HUES6 (cell line): ENCODE results near the gene CASTOR2.
"Not testable (repeated sequence)": the region's sequence is repeated elsewhere in the genome, so short reads cannot be mapped to it uniquely, and the experiment has no call there.

Experiments
- H3K27ac ChIP-seq: 2 replicates; pipeline ENCODE4 v1.7.0; 2013; ENCODE audit warnings: low read depth, mild to moderate bottlenecking, low read length, inconsistent platforms
- H3K27me3 ChIP-seq: 2 replicates; pipeline ENCODE4 v1.6.1; 2013; ENCODE audit warnings: low read length; ENCODE audit not compliant: control insufficient read depth, insufficient read depth
- H3K36me3 ChIP-seq: 2 replicates; pipeline ENCODE4 v1.6.1; 2013; ENCODE audit warnings: low read length; ENCODE audit not compliant: control insufficient read depth, insufficient read depth
- H3K4me1 ChIP-seq: 2 replicates; pipeline ENCODE4 v1.6.1; 2013; ENCODE audit warnings: low read length; ENCODE audit not compliant: control insufficient read depth, insufficient read depth
- H3K4me3 ChIP-seq: 2 replicates; pipeline ENCODE4 v1.5.1; 2013; ENCODE audit warnings: low read depth, low read length
- H3K9ac ChIP-seq: one replicate; pipeline ENCODE4 v1.6.1; 2013; ENCODE audit warnings: mild to moderate bottlenecking, low read length
- H3K9me3 ChIP-seq: 2 replicates; pipeline ENCODE4 v1.6.1; 2013; ENCODE audit warnings: low read depth, low read length; ENCODE audit not compliant: control insufficient read depth, insufficient read depth

CASTOR2 gene

GRCh38 chr7:74997811-74998210 is 33.3 kb downstream of the CASTOR2 start:
- H3K27ac ChIP-seq, result not testable (repeated sequence)

GRCh38 chr7:75001356-75001755 is 36.9 kb downstream of the CASTOR2 start:
- not testable (repeated sequence) for H3K27me3 ChIP-seq, H3K4me3 ChIP-seq, H3K9me3 ChIP-seq, H3K27ac ChIP-seq, H3K36me3 ChIP-seq, H3K9ac ChIP-seq, H3K4me1 ChIP-seq

More at GRCh38 chr7:74997811-74998210, 33.3 kb downstream of the CASTOR2 start:
- not testable (repeated sequence) for H3K4me3 ChIP-seq, H3K9me3 ChIP-seq, H3K36me3 ChIP-seq, H3K9ac ChIP-seq, H3K27me3 ChIP-seq
- peaks cover 11% of the 10 kb centered on the region for H3K4me1 ChIP-seq

- no peak overlapping the region for H3K4me3 ChIP-seq
- peaks cover 8% of the 10 kb centered on the region for H3K36me3 ChIP-seq
- no peaks in the 10 kb centered on the region for H3K27me3 ChIP-seq
- H3K27ac ChIP-seq, result no peak overlapping the region
- no peaks in the 10 kb centered on the region for H3K9me3 ChIP-seq
- H3K4me1 ChIP-seq, result no peaks in the 10 kb centered on the region
- no peak overlapping the region for H3K9ac ChIP-seq
Observed at GRCh38 chr7:75010036-75010435, 45.5 kb downstream of the CASTOR2 start.

DNA sequence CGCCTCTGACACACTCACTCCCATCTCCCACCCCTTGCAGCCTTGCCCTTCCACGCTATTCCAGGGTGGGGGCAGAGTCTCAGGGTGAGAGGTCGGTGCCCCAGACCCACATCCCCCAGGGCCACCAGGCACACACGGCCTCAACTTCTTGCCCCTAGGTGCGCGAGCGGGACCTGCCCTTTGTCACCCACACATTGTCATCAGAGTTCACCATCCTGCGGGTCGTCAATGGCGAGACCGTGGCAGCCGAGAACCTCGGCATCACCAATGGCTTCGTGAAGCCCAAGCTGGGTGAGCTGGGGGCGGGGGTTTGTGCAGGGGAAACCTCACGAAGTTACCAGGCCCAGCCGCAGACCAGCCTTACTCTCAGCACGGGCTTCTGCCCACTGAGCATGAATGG is 53.3 kb downstream of the CASTOR2 start:
- Histone ChIP-seq H3K4me3 (no peak overlapping the region), H3K27me3 (no peaks in the 10 kb centered on the region), H3K9me3 (no peaks in the 10 kb centered on the region), H3K27ac (no peak overlapping the region), H3K9ac (no peak overlapping the region), H3K4me1 (no peaks in the 10 kb centered on the region), H3K36me3 (peaks cover 39% of the 10 kb centered on the region)

- Histone ChIP-seq H3K4me1 (no peaks in the 10 kb centered on the region), H3K9me3 (no peaks in the 10 kb centered on the region), H3K9ac (no peak overlapping the region), H3K27me3 (no peaks in the 10 kb centered on the region), H3K36me3 (peaks cover 43% of the 10 kb centered on the region), H3K27ac (no peak overlapping the region), H3K4me3 (no peak overlapping the region)
Observed at GRCh38 chr7:75018570-75019364, 54.3 kb downstream of the CASTOR2 start.

DNA sequence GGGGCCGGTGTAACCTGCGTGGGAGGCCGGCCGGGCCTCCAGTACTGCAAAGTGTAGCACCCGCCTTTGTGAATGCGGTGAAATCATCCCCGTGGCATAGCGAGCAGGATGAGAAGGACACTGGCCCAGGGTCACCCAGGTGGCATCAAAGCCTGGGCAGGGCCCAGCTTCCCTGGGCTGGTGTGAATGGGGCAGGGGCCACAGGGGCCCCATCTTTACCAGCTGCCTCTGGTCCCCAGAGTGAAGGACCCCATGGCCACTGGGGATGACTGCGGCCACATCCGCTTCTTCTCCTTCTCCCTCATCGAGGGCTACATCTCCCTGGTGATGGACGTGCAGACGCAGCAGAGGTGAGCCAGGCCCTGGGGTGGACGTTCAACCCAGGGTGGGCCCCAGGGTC is 55.3 kb downstream of the CASTOR2 start:
- Histone ChIP-seq H3K9ac (no peak overlapping the region), H3K36me3 (peaks cover 53% of the 10 kb centered on the region), H3K4me1 (no peaks in the 10 kb centered on the region), H3K27me3 (no peaks in the 10 kb centered on the region), H3K9me3 (no peaks in the 10 kb centered on the region), H3K27ac (no peak overlapping the region), H3K4me3 (no peak overlapping the region)

- Histone ChIP-seq H3K4me3 (no peak overlapping the region), H3K9ac (no peak overlapping the region), H3K4me1 (no peaks in the 10 kb centered on the region), H3K9me3 (no peaks in the 10 kb centered on the region), H3K27me3 (no peaks in the 10 kb centered on the region), H3K36me3 (peaks cover 44% of the 10 kb centered on the region), H3K27ac (no peak overlapping the region)
Observed at GRCh38 chr7:75024922-75025321, 60.4 kb downstream of the CASTOR2 start.

DNA sequence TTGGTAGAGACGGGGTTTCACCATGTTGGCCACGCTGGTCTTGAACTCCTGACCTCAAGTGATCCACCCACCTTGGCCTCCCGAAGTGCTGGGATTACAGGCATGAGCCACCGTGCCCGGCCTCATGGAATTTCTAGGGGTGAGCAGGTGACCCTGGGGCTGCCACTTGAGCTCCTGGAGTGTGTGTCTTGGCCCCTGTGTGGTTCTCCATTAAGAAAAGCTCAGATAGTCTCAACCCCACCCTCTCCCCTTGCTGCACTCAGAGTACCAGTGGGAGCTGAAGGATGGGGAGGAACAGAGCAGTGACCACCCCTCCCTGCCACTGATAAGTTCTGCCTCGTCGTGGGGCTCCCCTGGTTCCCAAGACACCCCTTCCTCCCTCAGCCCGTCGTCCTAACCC is 63.8 kb downstream of the CASTOR2 start:
- Histone ChIP-seq H3K4me3 (no peak overlapping the region), H3K27ac (no peak overlapping the region), H3K36me3 (peaks cover 33% of the 10 kb centered on the region), H3K9ac (no peak overlapping the region), H3K4me1 (no peaks in the 10 kb centered on the region), H3K27me3 (no peaks in the 10 kb centered on the region), H3K9me3 (no peaks in the 10 kb centered on the region)

DNA sequence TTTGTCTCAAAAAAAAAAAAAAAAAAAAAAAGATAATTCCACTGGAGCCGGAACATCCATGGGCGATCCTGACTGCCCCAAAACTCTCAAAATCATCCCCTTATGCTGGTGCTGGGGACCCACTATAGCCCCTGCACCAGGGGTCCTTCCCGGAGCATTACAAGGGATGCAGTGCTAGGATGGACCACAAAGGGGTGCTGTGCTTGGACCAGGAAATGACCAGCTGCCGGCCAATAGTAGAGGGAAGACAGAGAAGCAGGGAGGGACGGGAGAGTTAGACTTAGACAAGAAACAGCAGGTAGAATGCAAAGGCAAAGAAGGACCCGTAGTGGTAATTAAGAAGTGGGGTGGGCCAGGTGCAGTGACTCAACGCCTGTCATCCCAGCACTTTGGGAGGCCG is 68.6 kb downstream of the CASTOR2 start:
- no peaks in the 10 kb centered on the region for H3K27me3 ChIP-seq
- H3K9ac ChIP-seq, result no peak overlapping the region
- H3K36me3 ChIP-seq, result peaks cover 10% of the 10 kb centered on the region
- H3K4me3 ChIP-seq, result no peak overlapping the region
- H3K9me3 ChIP-seq, result no peaks in the 10 kb centered on the region
- no peaks in the 10 kb centered on the region for H3K4me1 ChIP-seq
- H3K27ac ChIP-seq, result no peak overlapping the region

DNA sequence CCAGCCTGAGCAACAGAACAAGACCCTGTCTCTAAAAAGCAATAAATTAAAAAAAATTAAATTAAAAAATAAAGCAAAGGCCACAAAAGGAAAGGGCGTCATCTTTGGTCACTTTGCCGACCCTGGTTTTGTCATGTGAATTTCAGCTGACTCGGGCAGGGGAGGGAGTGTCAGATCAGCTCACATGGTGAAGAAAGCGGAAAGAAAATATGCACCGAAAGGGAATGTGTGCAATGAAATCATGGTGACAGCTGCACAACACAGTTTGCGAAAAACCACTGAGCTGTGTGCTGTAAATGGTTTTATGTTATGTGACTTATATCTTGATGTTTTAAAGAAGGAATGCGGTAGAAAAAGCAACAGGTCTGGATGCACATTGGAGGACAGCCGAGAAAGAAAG is 69.3 kb downstream of the CASTOR2 start:
- Histone ChIP-seq H3K27me3 (no peaks in the 10 kb centered on the region), H3K4me3 (no peak overlapping the region), H3K9me3 (no peaks in the 10 kb centered on the region), H3K9ac (no peak overlapping the region), H3K36me3 (peaks cover 3% of the 10 kb centered on the region; the same call in 1 of the 2 replicates), H3K4me1 (no peaks in the 10 kb centered on the region), H3K27ac (no peak overlapping the region)

- H3K27me3 ChIP-seq, result no peaks in the 10 kb centered on the region
Observed at GRCh38 chr7:75038508-75038907, 74.0 kb downstream of the CASTOR2 start.

More at GRCh38 chr7:75038508-75038907, 74.0 kb downstream of the CASTOR2 start:
- Histone ChIP-seq H3K27ac (no peak overlapping the region), H3K4me3 (no peak overlapping the region), H3K4me1 (peaks cover 4% of the 10 kb centered on the region; the same call in 1 of the 2 replicates), H3K9ac (no peak overlapping the region), H3K9me3 (no peaks in the 10 kb centered on the region), H3K36me3 (peaks cover 19% of the 10 kb centered on the region)
